ENCODE results near the gene LRP4.
A peak's percentile ranks its signal among the peaks of the same experiment; 100 is the strongest.

LRP4 gene

GRCh38 chr11:46898396-46899095 lies 19.8 kb downstream of the LRP4 start (continued):
- TF ChIP-seq WT1 (tag by site-specific recombination; IDR thresholded peaks at IDR 0.05), result no peak
- no peak for TF ChIP-seq ZNF16 (tag by site-specific recombination; IDR thresholded peaks at IDR 0.05; ENCODE audit: low read depth)
- TF ChIP-seq ZNF664 (tag by site-specific recombination; IDR thresholded peaks at IDR 0.05), result no peak
- TF ChIP-seq IKZF3 (tag by site-specific recombination; IDR thresholded peaks at IDR 0.05), result no peak
- no peak for TF ChIP-seq ZEB2 (tag by site-specific recombination; IDR thresholded peaks at IDR 0.05)
- TF ChIP-seq, protein P1, sequence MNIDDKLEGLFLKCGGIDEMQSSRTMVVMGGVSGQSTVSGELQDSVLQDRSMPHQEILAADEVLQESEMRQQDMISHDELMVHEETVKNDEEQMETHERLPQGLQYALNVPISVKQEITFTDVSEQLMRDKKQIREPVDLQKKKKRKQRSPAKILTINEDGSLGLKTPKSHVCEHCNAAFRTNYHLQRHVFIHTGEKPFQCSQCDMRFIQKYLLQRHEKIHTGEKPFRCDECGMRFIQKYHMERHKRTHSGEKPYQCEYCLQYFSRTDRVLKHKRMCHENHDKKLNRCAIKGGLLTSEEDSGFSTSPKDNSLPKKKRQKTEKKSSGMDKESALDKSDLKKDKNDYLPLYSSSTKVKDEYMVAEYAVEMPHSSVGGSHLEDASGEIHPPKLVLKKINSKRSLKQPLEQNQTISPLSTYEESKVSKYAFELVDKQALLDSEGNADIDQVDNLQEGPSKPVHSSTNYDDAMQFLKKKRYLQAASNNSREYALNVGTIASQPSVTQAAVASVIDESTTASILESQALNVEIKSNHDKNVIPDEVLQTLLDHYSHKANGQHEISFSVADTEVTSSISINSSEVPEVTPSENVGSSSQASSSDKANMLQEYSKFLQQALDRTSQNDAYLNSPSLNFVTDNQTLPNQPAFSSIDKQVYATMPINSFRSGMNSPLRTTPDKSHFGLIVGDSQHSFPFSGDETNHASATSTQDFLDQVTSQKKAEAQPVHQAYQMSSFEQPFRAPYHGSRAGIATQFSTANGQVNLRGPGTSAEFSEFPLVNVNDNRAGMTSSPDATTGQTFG (tag by site-specific recombination; IDR thresholded peaks at IDR 0.05; ENCODE audit: borderline replicate concordance), result no peak

DNA sequence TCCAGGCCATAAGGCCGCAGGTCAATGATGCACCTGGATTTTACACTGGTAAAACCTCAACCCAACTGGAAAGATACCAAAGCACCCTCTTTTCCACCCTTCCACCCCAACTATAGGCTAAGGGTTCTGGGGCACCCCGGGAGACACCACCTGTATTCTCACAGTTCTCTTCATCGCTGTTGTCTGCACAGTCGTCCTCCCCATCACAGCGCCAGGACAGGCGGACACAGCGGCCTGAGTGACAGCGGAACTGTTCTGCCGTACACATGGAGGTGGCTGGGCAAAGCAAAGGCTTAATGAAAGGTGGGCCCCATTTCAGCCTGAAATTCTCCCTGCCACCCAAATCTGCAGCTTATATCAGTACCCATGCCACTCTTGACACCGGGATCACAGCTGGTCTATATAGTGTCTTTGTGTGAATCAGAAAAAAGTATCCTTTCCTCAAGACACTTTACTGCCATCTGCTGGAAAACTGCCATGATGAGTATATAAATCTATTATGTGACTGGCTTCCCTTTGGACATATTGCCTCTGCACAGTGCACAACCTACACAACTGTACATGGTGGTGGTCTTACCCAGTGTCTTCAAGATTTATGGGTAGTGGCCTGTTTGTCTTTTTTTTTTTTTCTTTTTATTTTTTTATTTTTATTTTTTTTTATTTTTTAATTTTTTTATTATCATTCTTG lies 21.5 kb downstream of the LRP4 start:
- H3K4me3 ChIP-seq (ENCODE audit: low read depth, low read length), result no peak overlapping the region
- ChIA-PET CTCF (interaction anchor here (0.6 to 3.3 kb wide), 6 partner anchors 12 to 327 kb away, joined by 3 to 15 read pairs (median 4); no protein-coding TSS in a partner anchor), POLR2A (no interaction called here)
- H3K27ac ChIP-seq (ENCODE audit: extremely low read depth, low read depth, low read length), result no peak overlapping the region
- H3K4me1 ChIP-seq (ENCODE audit: control insufficient read depth, insufficient read depth, low read length), result no peaks in the 10 kb centered on the region
- TF ChIP-seq KLF8 (tag by site-specific recombination; IDR thresholded peaks at IDR 0.05) (0 out of 2 replicates have a peak, but pooled peaks have one; percentile 21), ZNF174 (tag by site-specific recombination; IDR thresholded peaks at IDR 0.05) (no peak), ZNF654 (tag by site-specific recombination; IDR thresholded peaks at IDR 0.05; ENCODE audit: low read depth) (peak; percentile 30)
- no peaks in the 10 kb centered on the region for H3K9me3 ChIP-seq (ENCODE audit: control insufficient read depth, insufficient read depth, low read depth, low read length)
- peaks cover 4 to 55% of the 10 kb centered on the region in 2 experiments; a peak in 2 of 3 replicates for H3K36me3 ChIP-seq (ENCODE audit: control insufficient read depth in 2 of 2, insufficient read depth in 1 of 2, low read length in 2 of 2)

GRCh38 chr11:46895821-46896220 lies 22.5 kb downstream of the LRP4 start:
- H3K9me3 ChIP-seq (ENCODE audit: control insufficient read depth, insufficient read depth, low read depth, low read length), result no peaks in the 10 kb centered on the region
- TF ChIP-seq, protein P2, sequence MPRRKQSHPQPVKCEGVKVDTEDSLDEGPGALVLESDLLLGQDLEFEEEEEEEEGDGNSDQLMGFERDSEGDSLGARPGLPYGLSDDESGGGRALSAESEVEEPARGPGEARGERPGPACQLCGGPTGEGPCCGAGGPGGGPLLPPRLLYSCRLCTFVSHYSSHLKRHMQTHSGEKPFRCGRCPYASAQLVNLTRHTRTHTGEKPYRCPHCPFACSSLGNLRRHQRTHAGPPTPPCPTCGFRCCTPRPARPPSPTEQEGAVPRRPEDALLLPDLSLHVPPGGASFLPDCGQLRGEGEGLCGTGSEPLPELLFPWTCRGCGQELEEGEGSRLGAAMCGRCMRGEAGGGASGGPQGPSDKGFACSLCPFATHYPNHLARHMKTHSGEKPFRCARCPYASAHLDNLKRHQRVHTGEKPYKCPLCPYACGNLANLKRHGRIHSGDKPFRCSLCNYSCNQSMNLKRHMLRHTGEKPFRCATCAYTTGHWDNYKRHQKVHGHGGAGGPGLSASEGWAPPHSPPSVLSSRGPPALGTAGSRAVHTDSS (tag by site-specific recombination; IDR thresholded peaks at IDR 0.05), result no peak
- TF ChIP-seq KLF10 (tag by site-specific recombination; IDR thresholded peaks at IDR 0.05) (no peak), ZNF624 (tag by site-specific recombination; IDR thresholded peaks at IDR 0.05) (no peak), KLF16 (tag by site-specific recombination; IDR thresholded peaks at IDR 0.05) (no peak), REST (tag by site-specific recombination; IDR thresholded peaks at IDR 0.05) (no peak), HOXC10 (CRISPR knock-in tag; IDR thresholded peaks at IDR 0.05) (no peak), ZNF37A (tag by site-specific recombination; IDR thresholded peaks at IDR 0.05) (no peak), ZSCAN30 (tag by site-specific recombination; IDR thresholded peaks at IDR 0.05) (no peak), ZBTB7A (tag by site-specific recombination; IDR thresholded peaks at IDR 0.05; ENCODE audit: low read depth) (no peak), ZNF433 (tag by site-specific recombination; IDR thresholded peaks at IDR 0.05; ENCODE audit: low read depth) (no peak), ZNF544 (tag by site-specific recombination; IDR thresholded peaks at IDR 0.05) (no peak), ZNF184 (tag by site-specific recombination; IDR thresholded peaks at IDR 0.05) (no peak), ZNF366 (tag by site-specific recombination; conservative IDR thresholded peaks at IDR 0.05) (no peak), ZNF175 (tag by site-specific recombination; IDR thresholded peaks at IDR 0.05) (no peak)
- ChIA-PET POLR2A (no interaction called here), CTCF (interaction anchor here (0.7 to 3.3 kb wide), 7 partner anchors 11 to 265 kb away, joined by 3 to 15 read pairs (median 5); no protein-coding TSS in a partner anchor)
- peaks cover 4 to 55% of the 10 kb centered on the region in 2 experiments; a peak in 2 of 3 replicates for H3K36me3 ChIP-seq (ENCODE audit: control insufficient read depth in 2 of 2, insufficient read depth in 1 of 2, low read length in 2 of 2)
- no peak overlapping the region for H3K4me3 ChIP-seq (ENCODE audit: low read depth, low read length)
- no peak overlapping the region for H3K27ac ChIP-seq (ENCODE audit: extremely low read depth, low read depth, low read length)
- H3K4me1 ChIP-seq (ENCODE audit: control insufficient read depth, insufficient read depth, low read length), result no peaks in the 10 kb centered on the region

Measured in HEK293 (cell line).